ENCODE data around the gene DNASE1. TPM values are rescaled to one million over a fixed set of nuclear protein-coding genes. Genes with fewer than 3 reads are reported as not detected.

The DNASE1 gene
- total RNA-seq, 1 donor from 2014 or later = 16.2 TPM

- no peaks in the 10 kb centered on the region for H3K79me2 ChIP-seq (ENCODE audit: insufficient read depth, low read length)
- H2AFZ ChIP-seq (ENCODE audit: low read depth, low read length) = no peak overlapping the region
- H3K27me3 Mint-ChIP-seq (ENCODE audit: low read depth, unreplicated experiment) = no peaks in the 10 kb centered on the region
- H3K36me3 Mint-ChIP-seq (ENCODE audit: low read depth, unreplicated experiment) = peaks cover 23% of the 10 kb centered on the region
- H3K4me2 ChIP-seq (ENCODE audit: low read length) = no peak overlapping the region
- H3K27ac ChIP-seq (ENCODE audit: low read depth, low read length) = no peak overlapping the region
- H3K4me3 Mint-ChIP-seq (ENCODE audit: unreplicated experiment) = no peak overlapping the region
- no peak for DNase-seq (ENCODE audit: low read depth)
- H3K4me1 ChIP-seq (ENCODE audit: insufficient read depth, low read length) = peaks cover 9% of the 10 kb centered on the region
- no peak overlapping the region for H3K27ac Mint-ChIP-seq (ENCODE audit: unreplicated experiment)
- H3K36me3 ChIP-seq (ENCODE audit: insufficient read depth, low read length) = peaks cover 18% of the 10 kb centered on the region
- peaks cover 8% of the 10 kb centered on the region for H3K4me1 Mint-ChIP-seq (ENCODE audit: low read depth, unreplicated experiment)
- no peaks in the 10 kb centered on the region for H3K9me3 Mint-ChIP-seq (ENCODE audit: unreplicated experiment)
- TF ChIP-seq EZH2 (IDR thresholded peaks at IDR 0.05; ENCODE audit: insufficient read depth, low read length) (no peak), CTCF (IDR thresholded peaks at IDR 0.05; ENCODE audit: insufficient read depth, low read depth, low read length) (no peak)
- H3K9me3 ChIP-seq (ENCODE audit: insufficient read depth, low read depth, low read length) = no peaks in the 10 kb centered on the region
- H3K4me3 ChIP-seq (ENCODE audit: insufficient read depth, low read depth, low read length) = no peak overlapping the region
- H3K27me3 ChIP-seq (ENCODE audit: insufficient read depth, low read length) = no peaks in the 10 kb centered on the region
- peaks cover 7% of the 10 kb centered on the region for H4K20me1 ChIP-seq (ENCODE audit: insufficient read depth, low read length)
- no peak for FAIRE-seq
- no peak overlapping the region for H3K9ac ChIP-seq (ENCODE audit: low read length)
Observed at GRCh38 chr16:3687021-3687420, 32.5 kb downstream of the DNASE1 start.

- Mint-ChIP-seq H3K4me3 (ENCODE audit: unreplicated experiment) (no peak overlapping the region), H3K36me3 (ENCODE audit: low read depth, unreplicated experiment) (peaks cover 21% of the 10 kb centered on the region), H3K27ac (ENCODE audit: unreplicated experiment) (no peak overlapping the region), H3K9me3 (ENCODE audit: unreplicated experiment) (no peaks in the 10 kb centered on the region), H3K27me3 (ENCODE audit: low read depth, unreplicated experiment) (no peaks in the 10 kb centered on the region), H3K4me1 (ENCODE audit: low read depth, unreplicated experiment) (peaks cover 8% of the 10 kb centered on the region)
- no peaks in the 10 kb centered on the region for H3K27me3 ChIP-seq (ENCODE audit: insufficient read depth, low read length)
- no peak for FAIRE-seq
- H3K9ac ChIP-seq (ENCODE audit: low read length) = no peak overlapping the region
- H3K9me3 ChIP-seq (ENCODE audit: insufficient read depth, low read depth, low read length) = no peaks in the 10 kb centered on the region
- H3K79me2 ChIP-seq (ENCODE audit: insufficient read depth, low read length) = no peaks in the 10 kb centered on the region
- DNase-seq (ENCODE audit: low read depth) = no peak
- H2AFZ ChIP-seq (ENCODE audit: low read depth, low read length) = no peak overlapping the region
- no peak overlapping the region for H3K27ac ChIP-seq (ENCODE audit: low read depth, low read length)
- TF ChIP-seq EZH2 (IDR thresholded peaks at IDR 0.05; ENCODE audit: insufficient read depth, low read length) = no peak
- TF ChIP-seq CTCF (IDR thresholded peaks at IDR 0.05; ENCODE audit: insufficient read depth, low read depth, low read length) = no peak
- peaks cover 18% of the 10 kb centered on the region for H3K36me3 ChIP-seq (ENCODE audit: insufficient read depth, low read length)
- peaks cover 9% of the 10 kb centered on the region for H3K4me1 ChIP-seq (ENCODE audit: insufficient read depth, low read length)
- H3K4me3 ChIP-seq (ENCODE audit: insufficient read depth, low read depth, low read length) = no peak overlapping the region
- H3K4me2 ChIP-seq (ENCODE audit: low read length) = no peak overlapping the region
- H4K20me1 ChIP-seq (ENCODE audit: insufficient read depth, low read length) = peaks cover 7% of the 10 kb centered on the region
Observed at GRCh38 chr16:3687792-3688191, 33.3 kb downstream of the DNASE1 start.

DNA sequence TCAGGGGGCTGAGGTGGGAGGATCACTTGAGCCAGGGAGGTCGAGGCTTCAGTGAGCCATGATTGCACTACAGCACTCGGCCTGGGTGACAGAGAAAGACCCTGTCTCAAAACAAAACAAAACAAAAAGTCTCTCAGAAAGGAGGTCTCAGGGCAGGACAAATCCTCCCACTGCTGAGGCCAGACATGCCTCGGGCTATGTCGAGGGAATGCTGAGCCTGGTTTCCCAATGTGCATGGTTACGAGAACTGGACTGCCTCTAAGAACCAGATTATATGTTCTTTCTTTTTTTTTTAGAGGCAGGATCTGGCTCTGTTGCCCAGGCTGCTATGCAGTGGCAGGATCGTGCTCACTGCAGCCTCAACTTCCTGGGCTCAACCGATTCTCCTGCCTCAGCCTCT is 35.2 kb downstream of the DNASE1 start:
- H3K27ac ChIP-seq (ENCODE audit: low read depth, low read length) = no peak overlapping the region
- Mint-ChIP-seq H3K27ac (ENCODE audit: unreplicated experiment) (no peak overlapping the region), H3K4me3 (ENCODE audit: unreplicated experiment) (no peak overlapping the region), H3K4me1 (ENCODE audit: low read depth, unreplicated experiment) (peaks cover 8% of the 10 kb centered on the region), H3K36me3 (ENCODE audit: low read depth, unreplicated experiment) (peaks cover 17% of the 10 kb centered on the region), H3K27me3 (ENCODE audit: low read depth, unreplicated experiment) (no peaks in the 10 kb centered on the region), H3K9me3 (ENCODE audit: unreplicated experiment) (no peaks in the 10 kb centered on the region)
- no peaks in the 10 kb centered on the region for H3K27me3 ChIP-seq (ENCODE audit: insufficient read depth, low read length)
- H3K9ac ChIP-seq (ENCODE audit: low read length) = no peak overlapping the region
- DNase-seq (ENCODE audit: low read depth) (no peak), FAIRE-seq (no peak)
- no peak overlapping the region for H3K4me2 ChIP-seq (ENCODE audit: low read length)
- no peaks in the 10 kb centered on the region for H3K9me3 ChIP-seq (ENCODE audit: insufficient read depth, low read depth, low read length)
- peaks cover 9% of the 10 kb centered on the region for H3K4me1 ChIP-seq (ENCODE audit: insufficient read depth, low read length)
- H2AFZ ChIP-seq (ENCODE audit: low read depth, low read length) = no peak overlapping the region
- peaks cover 18% of the 10 kb centered on the region for H4K20me1 ChIP-seq (ENCODE audit: insufficient read depth, low read length)
- peaks cover 3% of the 10 kb centered on the region for H3K79me2 ChIP-seq (ENCODE audit: insufficient read depth, low read length)
- H3K36me3 ChIP-seq (ENCODE audit: insufficient read depth, low read length) = peaks cover 18% of the 10 kb centered on the region
- TF ChIP-seq CTCF (IDR thresholded peaks at IDR 0.05; ENCODE audit: insufficient read depth, low read depth, low read length) (no peak), EZH2 (IDR thresholded peaks at IDR 0.05; ENCODE audit: insufficient read depth, low read length) (no peak)
- H3K4me3 ChIP-seq (ENCODE audit: insufficient read depth, low read depth, low read length) = no peak overlapping the region
